Motor neuron (in vitro differentiated cells): Measurements from ENCODE around the gene HIPK1. TPM values are rescaled to one million over a fixed set of nuclear protein-coding genes. Genes with fewer than 3 reads are reported as not detected.

ENCODE experiments used
- ATAC-seq, 8 experiments: fragments of 200-7000 bp; cut with Tn5 transposase; replicated peaks in 6 of 8; 2 replicates each; pipeline ENCODE4 v1.8.0; 2021; ENCODE audit warnings: mild to moderate bottlenecking in 8 of 8, moderate library complexity in 8 of 8
- H3K27ac ChIP-seq, 2 donors: fragments of 250-450 bp; sonication (Bioruptor Pico); 2 replicates each; pipeline ENCODE4 v1.9.0; 2021; ENCODE audit warnings: antibody characterized with exemption in 2 of 2, mild to moderate bottlenecking in 2 of 2, moderate library complexity in 1 of 2
- H3K4me1 ChIP-seq, 2 donors: fragments of 250-450 bp; sonication (Bioruptor Pico); replicated peaks in 1 of 2; 2 replicates each; pipeline ENCODE4 v1.6.1; 2021; ENCODE audit warnings: antibody characterized with exemption in 2 of 2, mild to moderate bottlenecking in 2 of 2, moderate library complexity in 1 of 2
- H3K4me3 ChIP-seq, 5 donors: fragments of 250-450 bp; sonication (Bioruptor Pico); 2 replicates each; pipeline ENCODE4 v1.9.0; 2021; ENCODE audit warnings: antibody characterized with exemption in 5 of 5, mild to moderate bottlenecking in 5 of 5, moderate library complexity in 4 of 5
- WGBS, 10 experiments: fragments of 450-650 bp; shearing (Covaris generic); methylation state at CpG; one replicate each; pipeline ENCODE4 v1.0.0; 2022; 5-methylcytosine and 5-hydroxymethylcytosine counted together
- in situ Hi-C, 9 experiments: fragments of 400-800 bp; cut with MboI; loops; one replicate each; pipeline ENCODE4 v1.15.0; 2021; ENCODE audit warnings: low sequenced_read_pairs in 9 of 9, low pct_unique_long_range_greater_than_20kb in 2 of 9; ENCODE audit not compliant: unreplicated experiment in 9 of 9
- total RNA-seq, 8 experiments: library from RNA; unstranded; fragments of 300-600 nt; gene quantifications; 2 replicates each; pipeline versions ENCODE4 v1.2.3 to v1.2.4, GENCODE V29; 2022

HIPK1 gene
- total RNA-seq, 8 experiments from 2014 or later, result 12.5 to 59.5 (median 30.9) TPM

DNA sequence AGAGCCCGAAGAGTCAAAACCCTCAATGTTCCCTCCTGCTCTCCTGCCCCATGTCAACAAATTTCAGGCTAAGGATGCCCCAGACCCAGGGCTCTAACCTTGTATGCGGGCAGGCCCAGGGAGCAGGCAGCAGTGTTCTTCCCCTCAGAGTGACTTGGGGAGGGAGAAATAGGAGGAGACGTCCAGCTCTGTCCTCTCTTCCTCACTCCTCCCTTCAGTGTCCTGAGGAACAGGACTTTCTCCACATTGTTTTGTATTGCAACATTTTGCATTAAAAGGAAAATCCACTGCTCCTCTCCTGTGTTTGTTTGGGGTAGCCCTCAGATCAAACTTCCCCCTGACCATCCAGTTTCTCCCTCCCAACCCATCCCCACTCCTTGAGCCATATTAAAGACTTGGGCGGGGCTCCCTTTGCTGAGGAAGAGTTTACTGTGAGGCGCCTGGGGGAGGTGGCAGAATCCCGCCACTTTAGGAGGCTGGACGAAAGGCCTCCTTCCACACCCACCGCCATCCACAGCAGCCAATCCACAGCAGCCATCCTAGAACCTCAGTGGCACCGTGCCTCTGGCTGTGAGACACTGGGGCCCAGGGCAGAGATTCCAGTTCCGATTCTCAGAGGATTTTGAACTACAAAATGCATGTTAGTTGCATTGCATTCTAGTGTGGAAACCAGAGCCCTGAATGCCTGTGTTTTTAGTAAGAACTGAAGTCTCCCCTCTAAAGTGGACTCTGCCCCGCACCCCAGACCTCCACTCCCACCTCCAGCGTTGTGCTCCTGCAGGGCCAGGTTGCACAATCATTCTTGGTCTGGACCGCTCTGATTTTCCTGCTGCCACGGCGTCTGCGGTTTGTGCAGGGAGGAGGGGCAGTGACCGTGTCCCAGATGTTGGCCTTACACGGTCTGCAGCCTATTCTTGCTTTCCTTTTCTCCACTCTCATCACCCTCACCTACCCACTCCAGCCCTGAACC, 53.1 kb downstream of the HIPK1 start:
- WGBS, 10 experiments, result 10 to 100% (median 59%) methylated on average over 1 to 14 of the region's 18 CpGs; no CpG with 5 or more reads in 3 of the 10 experiments
- Histone ChIP-seq H3K4me3 (no peak overlapping the region), H3K4me1 (peaks cover 23 to 27% of the 10 kb centered on the region in 2 donors), H3K27ac (no peak overlapping the region)
- ATAC-seq, result peak; percentile 6 to 67 (median 40)
- in situ Hi-C loops, result loop anchor here in 4 of 9 experiments (25.0 kb wide), 1 partner anchor 305 kb away; no protein-coding TSS in a partner anchor

- H3K27ac ChIP-seq, result no peak overlapping the region
- no peak overlapping the region for H3K4me3 ChIP-seq
- H3K4me1 ChIP-seq, result peaks cover 23 to 25% of the 10 kb centered on the region in 2 donors
- ATAC-seq, result peak in 3 of 8 experiments; percentile 1 to 8 (median 2)
- WGBS, 10 experiments, result 79 to 90% methylated on average over 2 to 3 of the region's 5 CpGs; no CpG with 5 or more reads in 8 of the 10 experiments
- in situ Hi-C loops, result loop anchor here in 4 of 9 experiments (25.0 kb wide), 1 partner anchor 304 kb away; no protein-coding TSS in a partner anchor
Observed at GRCh38 chr1:113982949-113983348, 53.8 kb downstream of the HIPK1 start.

DNA sequence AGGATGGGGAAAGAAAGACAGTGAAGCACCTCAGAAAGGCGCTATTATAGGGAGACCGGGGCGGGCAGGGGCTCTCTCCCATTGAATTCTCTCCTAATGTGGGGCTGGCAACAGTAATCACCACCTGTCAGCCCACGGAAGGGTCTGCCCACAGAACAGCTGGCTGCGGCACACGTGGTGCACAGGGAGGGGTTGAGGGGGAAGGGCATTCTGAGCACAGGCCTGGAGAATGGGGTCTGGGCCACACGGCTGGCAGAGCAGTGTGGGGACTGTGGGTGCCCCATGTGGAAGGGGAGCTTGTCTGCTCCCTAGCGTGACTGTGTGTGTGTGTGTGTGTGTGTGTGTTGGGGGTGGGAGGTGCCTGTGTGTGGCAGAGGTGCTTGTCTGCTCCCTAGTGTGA, 54.3 kb downstream of the HIPK1 start:
- 17 to 80% (median 61%) methylated on average over 1 to 5 of the region's 8 CpGs; no CpG with 5 or more reads in 4 of the 10 experiments for WGBS, 10 experiments
- H3K4me1 ChIP-seq, result peaks cover 23 to 25% of the 10 kb centered on the region in 2 donors
- H3K4me3 ChIP-seq, result no peak overlapping the region
- in situ Hi-C loops, result loop anchor here in 4 of 9 experiments (25.0 kb wide), 1 partner anchor 304 kb away; no protein-coding TSS in a partner anchor
- no peak overlapping the region for H3K27ac ChIP-seq
- peak in 4 of 8 experiments; percentile 26 to 42 (median 38) for ATAC-seq

GRCh38 chr1:113983826-113984225, 54.7 kb downstream of the HIPK1 start:
- H3K27ac ChIP-seq, result no peak overlapping the region
- peaks cover 23 to 25% of the 10 kb centered on the region in 2 donors for H3K4me1 ChIP-seq
- ATAC-seq, result no peak
- in situ Hi-C loops, result loop anchor here in 4 of 9 experiments (25.0 kb wide), 1 partner anchor 303 kb away; no protein-coding TSS in a partner anchor
- H3K4me3 ChIP-seq, result no peak overlapping the region
- WGBS, 10 experiments, result 79 to 100% (median 90%) methylated on average over 2 to 7 of the region's 7 CpGs; no CpG with 5 or more reads in 3 of the 10 experiments

DNA sequence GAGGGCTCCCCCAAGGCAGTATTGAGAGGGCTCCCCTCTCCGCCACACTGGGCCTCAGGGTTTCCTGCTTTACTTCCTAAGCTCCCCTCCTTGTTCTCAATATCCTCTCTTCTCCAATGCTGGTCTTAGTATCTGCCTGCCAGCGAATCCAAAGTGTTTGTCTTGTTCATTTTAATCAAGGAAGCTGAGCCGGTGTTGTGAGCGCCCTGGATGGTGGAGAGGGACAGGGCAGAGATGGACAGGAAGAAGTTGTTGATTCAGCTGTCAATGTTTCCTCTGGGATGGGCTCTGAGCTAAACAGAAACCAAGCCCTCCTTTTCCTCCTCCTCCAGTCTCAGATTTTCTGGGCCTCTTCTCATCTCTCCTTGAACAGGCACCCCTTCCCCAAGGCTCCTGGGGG, 55.6 kb downstream of the HIPK1 start:
- Histone ChIP-seq H3K4me1 (peaks cover 14 to 16% of the 10 kb centered on the region in 2 donors), H3K4me3 (no peak overlapping the region), H3K27ac (no peak overlapping the region)
- in situ Hi-C loops, result loop anchor here in 4 of 9 experiments (25.0 kb wide), 1 partner anchor 303 kb away; no protein-coding TSS in a partner anchor
- no peak for ATAC-seq
- 40 to 83% (median 66%) methylated on average over 1 to 4 of the region's 4 CpGs; no CpG with 5 or more reads in 5 of the 10 experiments for WGBS, 10 experiments

- Histone ChIP-seq H3K4me1 (peaks cover 9 to 16% of the 10 kb centered on the region in 2 donors), H3K4me3 (no peak overlapping the region), H3K27ac (no peak overlapping the region)
- in situ Hi-C loops, result loop anchor here in 4 of 9 experiments (25.0 kb wide), 1 partner anchor 300 kb away; no protein-coding TSS in a partner anchor
- 19 to 100% (median 70%) methylated on average over 1 to 5 of the region's 6 CpGs; no CpG with 5 or more reads in 1 of the 10 experiments for WGBS, 10 experiments
- no peak for ATAC-seq
Observed at GRCh38 chr1:113986802-113987201, 57.7 kb downstream of the HIPK1 start.

DNA sequence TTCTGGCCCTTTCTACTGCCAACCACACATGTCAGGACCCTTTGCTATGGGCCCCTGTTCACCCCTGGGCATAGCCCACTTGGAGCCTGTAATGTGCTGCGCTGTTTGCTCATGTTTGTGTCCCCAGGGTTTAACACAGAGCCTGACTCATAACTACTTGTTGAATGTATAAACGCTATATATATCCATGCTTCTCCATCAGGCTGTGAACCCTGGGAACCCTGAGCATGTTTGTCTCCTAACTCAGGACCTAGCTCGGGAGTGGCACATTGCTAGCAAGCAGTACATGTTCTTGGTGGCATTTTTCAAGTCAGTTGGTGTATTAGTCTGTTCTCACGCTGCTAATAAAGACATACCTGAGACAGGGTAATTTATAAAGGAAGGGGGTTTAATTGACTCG, 58.1 kb downstream of the HIPK1 start:
- in situ Hi-C loops, result loop anchor here in 4 of 9 experiments (25.0 kb wide), 1 partner anchor 300 kb away; no protein-coding TSS in a partner anchor

GRCh38 chr1:113990530-113990929, 61.4 kb downstream of the HIPK1 start:
- 20 to 100% (median 64%) methylated on average over 1 to 2 of the region's 2 CpGs; no CpG with 5 or more reads in 4 of the 10 experiments for WGBS, 10 experiments
- in situ Hi-C loops, result loop anchor here in 4 of 9 experiments (25.0 kb wide), 1 partner anchor 297 kb away; no protein-coding TSS in a partner anchor
- no peak for ATAC-seq

More for the DNA sequence above, 58.1 kb downstream of the HIPK1 start:
- Histone ChIP-seq H3K4me1 (peaks cover 9 to 16% of the 10 kb centered on the region in 2 donors), H3K4me3 (no peak overlapping the region), H3K27ac (no peak overlapping the region)
- no peak for ATAC-seq
- 80 to 91% (median 83%) methylated on average over 1 to 5 of the region's 5 CpGs; no CpG with 5 or more reads in 3 of the 10 experiments for WGBS, 10 experiments

GRCh38 chr1:113990961-113991360, 61.8 kb downstream of the HIPK1 start:
- H3K27ac ChIP-seq, result no peak overlapping the region
- no peaks in the 10 kb centered on the region for H3K4me1 ChIP-seq
- ATAC-seq, result no peak
- in situ Hi-C loops, result loop anchor here in 4 of 9 experiments (25.0 kb wide), 1 partner anchor 296 kb away; no protein-coding TSS in a partner anchor
- H3K4me3 ChIP-seq, result no peak overlapping the region
- WGBS, 10 experiments, result 45 to 100% (median 85%) methylated on average over 1 to 4 of the region's 4 CpGs; no CpG with 5 or more reads in 1 of the 10 experiments

More at GRCh38 chr1:113990530-113990929, 61.4 kb downstream of the HIPK1 start:
- Histone ChIP-seq H3K4me3 (no peak overlapping the region), H3K27ac (no peak overlapping the region), H3K4me1 (no peaks in the 10 kb centered on the region)

- in situ Hi-C loops, result loop anchor here in 4 of 9 experiments (25.0 kb wide), 1 partner anchor 296 kb away; no protein-coding TSS in a partner anchor
- Histone ChIP-seq H3K4me3 (no peak overlapping the region), H3K4me1 (no peaks in the 10 kb centered on the region), H3K27ac (no peak overlapping the region)
- ATAC-seq, result no peak
- WGBS, 10 experiments, result 59 to 100% (median 92%) methylated on average over 1 to 5 of the region's 5 CpGs; no CpG with 5 or more reads in 1 of the 10 experiments
Observed at GRCh38 chr1:113991467-113991997, 62.4 kb downstream of the HIPK1 start.

GRCh38 chr1:113993072-113993471, 63.9 kb downstream of the HIPK1 start:
- H3K4me3 ChIP-seq, result no peak overlapping the region
- WGBS, 10 experiments, result 40 to 100% (median 98%) methylated on average over 1 to 3 of the region's 5 CpGs; no CpG with 5 or more reads in 2 of the 10 experiments
- no peaks in the 10 kb centered on the region for H3K4me1 ChIP-seq
- no peak overlapping the region for H3K27ac ChIP-seq
- ATAC-seq, result no peak
- in situ Hi-C loops, result loop anchor here in 4 of 9 experiments (25.0 kb wide), 1 partner anchor 294 kb away; no protein-coding TSS in a partner anchor

- Histone ChIP-seq H3K4me3 (no peak overlapping the region), H3K27ac (no peak overlapping the region), H3K4me1 (no peaks in the 10 kb centered on the region)
- in situ Hi-C loops, result loop anchor here in 4 of 9 experiments (25.0 kb wide), 1 partner anchor 294 kb away; no protein-coding TSS in a partner anchor
- ATAC-seq, result no peak
- WGBS, 10 experiments, result 20 to 100% (median 77%) methylated on average over 1 to 2 of the region's 2 CpGs; no CpG with 5 or more reads in 3 of the 10 experiments
Observed at GRCh38 chr1:113993766-113994165, 64.6 kb downstream of the HIPK1 start.
